Measurements from ENCODE around the gene SNCAIP.
"Not testable (repeated sequence)": the region's sequence is repeated elsewhere in the genome, so short reads cannot be mapped to it uniquely, and the experiment has no call there.

The SNCAIP gene

DNA sequence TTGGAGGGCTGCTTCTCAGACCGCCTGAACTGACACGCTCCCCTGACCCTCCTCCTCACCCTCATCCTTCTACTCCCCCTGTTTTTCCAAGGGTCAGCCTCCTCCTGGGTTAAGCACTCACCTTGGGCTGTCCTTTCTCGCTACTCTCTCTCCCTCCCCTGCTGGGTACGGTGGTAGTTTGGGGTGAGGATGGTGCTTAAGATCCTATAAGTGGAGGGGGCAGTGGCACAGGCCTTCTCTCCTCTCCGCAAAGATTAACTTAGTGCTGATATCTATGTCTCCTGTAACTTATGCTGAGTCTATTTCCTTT lies 159.7 kb downstream of the SNCAIP start:
- no peaks in the 10 kb centered on the region for H3K36me3 ChIP-seq (ENCODE audit: insufficient read depth, low read length)
- peaks cover 40% of the 10 kb centered on the region for H3K4me1 ChIP-seq (ENCODE audit: insufficient read depth, low read length)
- H3K9me3 ChIP-seq (ENCODE audit: control insufficient read depth, insufficient read depth, low read length), result no peaks in the 10 kb centered on the region
- no peak overlapping the region for H3K9ac ChIP-seq (ENCODE audit: low read depth, low read length)

DNA sequence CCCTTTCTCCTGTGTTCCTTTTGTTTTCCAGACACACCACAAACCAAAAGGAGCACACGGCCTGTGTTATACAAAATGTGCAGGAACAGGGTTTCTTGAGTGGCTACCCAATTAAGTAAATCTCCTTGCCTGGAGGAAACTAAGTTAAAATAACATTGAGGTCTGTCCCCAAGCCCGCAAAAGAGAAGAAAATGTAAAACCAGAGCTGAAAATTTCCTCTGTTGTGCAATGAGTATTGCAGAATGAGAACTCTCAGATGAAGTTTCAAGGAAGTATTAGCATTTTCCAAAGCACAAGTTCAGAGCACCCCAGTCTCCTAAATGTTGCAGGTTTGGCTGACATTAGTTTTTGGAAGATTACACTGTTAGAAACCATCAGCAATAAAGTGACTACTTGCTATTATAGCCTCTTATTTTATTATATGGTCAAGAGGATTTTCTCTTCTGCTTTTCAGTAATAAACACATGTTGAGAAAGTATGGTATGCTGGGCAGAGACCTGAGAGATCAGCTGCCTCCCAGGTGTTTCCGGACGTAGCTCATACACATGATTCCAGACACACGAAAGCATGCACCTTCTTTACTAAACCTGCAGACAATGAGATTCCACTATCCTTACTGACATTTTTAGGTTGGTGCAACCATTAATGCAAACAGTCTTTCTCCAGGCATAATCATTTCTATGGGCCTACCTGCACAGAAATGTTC lies 161.3 kb downstream of the SNCAIP start:
- H3K9me3 ChIP-seq (ENCODE audit: control insufficient read depth, insufficient read depth, low read length), result no peaks in the 10 kb centered on the region
- H3K36me3 ChIP-seq (ENCODE audit: insufficient read depth, low read length), result no peaks in the 10 kb centered on the region
- no peak overlapping the region for H3K9ac ChIP-seq (ENCODE audit: low read depth, low read length)

DNA sequence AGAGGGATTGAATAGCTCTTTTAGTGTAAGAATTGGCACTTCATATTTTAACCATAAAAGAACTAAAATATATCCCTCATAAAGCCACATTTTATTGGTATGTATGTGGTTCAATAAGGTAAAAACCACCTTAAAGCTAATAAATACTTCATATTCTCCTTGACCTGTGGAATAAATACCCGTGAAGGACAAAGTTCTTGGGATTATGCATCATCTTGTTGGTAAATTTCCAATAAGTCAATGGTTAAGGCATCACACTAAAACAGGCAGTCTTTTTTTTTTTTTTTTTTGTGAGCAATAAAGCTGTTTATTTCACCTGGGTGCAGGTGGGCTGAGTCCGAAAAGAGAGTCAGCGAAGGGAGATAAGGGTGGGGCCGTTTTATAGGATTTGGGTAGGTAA lies 161.9 kb downstream of the SNCAIP start:
- peaks cover 40% of the 10 kb centered on the region for H3K4me1 ChIP-seq (ENCODE audit: insufficient read depth, low read length)
- H3K36me3 ChIP-seq (ENCODE audit: insufficient read depth, low read length), result no peaks in the 10 kb centered on the region
- H3K9ac ChIP-seq (ENCODE audit: low read depth, low read length), result no peak overlapping the region
- no peaks in the 10 kb centered on the region for H3K9me3 ChIP-seq (ENCODE audit: control insufficient read depth, insufficient read depth, low read length)

More for the DNA sequence above, 161.3 kb downstream of the SNCAIP start:
- H3K4me1 ChIP-seq (ENCODE audit: insufficient read depth, low read length), result peaks cover 40% of the 10 kb centered on the region

DNA sequence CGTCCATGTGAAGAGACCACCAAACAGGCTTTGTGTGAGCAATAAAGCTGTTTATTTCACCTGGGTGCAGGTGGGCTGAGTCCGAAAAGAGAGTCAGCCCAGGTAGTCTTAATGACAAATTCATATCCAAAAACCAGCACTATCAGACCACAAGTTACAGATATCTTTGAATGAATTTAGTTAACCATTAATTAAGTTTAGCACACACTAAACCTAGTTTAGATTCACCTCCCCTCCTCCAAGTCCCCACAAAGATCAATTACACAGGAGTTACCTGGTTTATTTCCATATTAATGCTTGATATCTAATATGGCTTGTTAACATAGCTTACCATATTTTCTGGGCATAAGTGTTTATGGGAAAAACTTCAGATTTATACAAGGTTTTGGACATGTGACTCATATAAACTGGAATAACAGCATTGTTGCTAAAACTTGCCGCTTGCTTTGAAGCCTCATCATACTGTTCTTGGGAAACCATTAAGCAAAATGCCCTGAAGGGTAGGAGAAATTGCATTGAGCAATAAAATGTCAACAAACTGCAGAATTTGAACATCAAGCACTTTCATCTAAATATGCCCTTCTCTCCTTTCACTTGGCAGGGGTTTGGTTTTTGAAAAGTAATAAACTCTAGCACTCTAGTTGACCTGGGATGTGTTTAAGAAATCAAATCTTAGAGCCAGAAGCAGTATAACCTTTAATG lies 166.9 kb downstream of the SNCAIP start:
- H3K9me3 ChIP-seq (ENCODE audit: control insufficient read depth, insufficient read depth, low read length), result no peaks in the 10 kb centered on the region
- no peak overlapping the region for H3K9ac ChIP-seq (ENCODE audit: low read depth, low read length)
- H3K4me1 ChIP-seq (ENCODE audit: insufficient read depth, low read length), result peaks cover 4% of the 10 kb centered on the region
- no peaks in the 10 kb centered on the region for H3K36me3 ChIP-seq (ENCODE audit: insufficient read depth, low read length)

DNA sequence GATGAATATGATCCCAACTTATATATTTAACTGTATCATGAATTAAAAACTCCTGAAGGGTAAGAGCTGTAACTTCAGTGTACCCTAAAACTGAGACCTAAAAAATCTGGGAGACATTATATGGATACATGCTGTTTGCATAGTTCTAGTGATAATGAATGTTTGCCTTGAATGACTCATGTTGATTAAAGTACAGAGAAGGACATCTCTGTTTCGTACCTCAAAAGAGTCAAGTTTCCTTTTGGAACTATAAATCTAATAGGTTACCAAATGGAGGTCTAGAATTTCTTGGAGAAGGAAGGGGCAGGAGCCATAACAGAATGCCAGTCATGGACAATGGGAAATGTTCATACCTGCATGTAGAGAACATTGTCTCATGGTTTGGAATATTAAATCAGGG lies 168.1 kb downstream of the SNCAIP start:
- no peaks in the 10 kb centered on the region for H3K9me3 ChIP-seq (ENCODE audit: control insufficient read depth, insufficient read depth, low read length)
- H3K4me1 ChIP-seq (ENCODE audit: insufficient read depth, low read length), result no peaks in the 10 kb centered on the region
- no peaks in the 10 kb centered on the region for H3K36me3 ChIP-seq (ENCODE audit: insufficient read depth, low read length)
- H3K9ac ChIP-seq (ENCODE audit: low read depth, low read length), result no peak overlapping the region

DNA sequence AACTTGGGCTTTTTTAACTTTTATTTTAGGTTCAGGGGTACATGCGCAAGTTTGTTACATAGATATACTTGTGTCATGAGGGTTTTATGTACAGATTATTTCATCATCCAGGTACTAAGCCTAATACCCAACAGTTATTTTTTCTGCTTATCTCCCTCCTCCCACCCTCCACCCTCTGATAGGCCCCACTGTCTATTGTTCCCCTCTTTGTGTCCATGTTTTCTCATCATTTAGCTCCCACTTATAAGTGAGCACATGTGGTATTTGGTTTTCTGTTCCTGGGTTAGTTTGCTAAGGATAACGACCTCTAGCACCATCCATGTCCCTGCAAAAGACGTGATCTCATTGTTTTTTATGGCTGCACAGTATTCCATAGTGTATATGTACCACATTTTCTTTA lies 172.1 kb downstream of the SNCAIP start:
- H3K9ac ChIP-seq (ENCODE audit: low read depth, low read length), result no peak overlapping the region
- no peaks in the 10 kb centered on the region for H3K36me3 ChIP-seq (ENCODE audit: insufficient read depth, low read length)
- no peaks in the 10 kb centered on the region for H3K9me3 ChIP-seq (ENCODE audit: control insufficient read depth, insufficient read depth, low read length)
- H3K4me1 ChIP-seq (ENCODE audit: insufficient read depth, low read length), result no peaks in the 10 kb centered on the region

DNA sequence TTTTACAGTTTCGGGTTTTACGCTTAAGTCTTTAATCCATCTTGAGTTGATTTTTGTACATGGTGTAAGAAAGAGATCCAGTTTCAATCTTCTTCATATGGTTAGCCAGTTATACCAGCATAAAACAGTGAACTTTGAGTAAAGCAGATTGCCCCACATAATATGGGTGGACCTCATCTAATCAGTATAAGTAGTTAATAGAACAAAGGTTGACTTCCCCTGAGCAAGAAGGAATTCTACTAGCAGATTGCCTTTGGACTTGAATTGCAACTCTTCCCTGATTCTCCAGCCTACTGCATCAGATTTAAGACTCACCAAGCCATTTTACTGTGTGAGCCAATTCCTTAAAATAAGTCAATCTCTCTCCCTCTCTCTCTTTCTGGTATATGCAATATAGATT lies 173.2 kb downstream of the SNCAIP start:
- no peaks in the 10 kb centered on the region for H3K36me3 ChIP-seq (ENCODE audit: insufficient read depth, low read length)
- H3K9ac ChIP-seq (ENCODE audit: low read depth, low read length), result no peak overlapping the region
- H3K4me1 ChIP-seq (ENCODE audit: insufficient read depth, low read length), result no peaks in the 10 kb centered on the region
- no peaks in the 10 kb centered on the region for H3K9me3 ChIP-seq (ENCODE audit: control insufficient read depth, insufficient read depth, low read length)

DNA sequence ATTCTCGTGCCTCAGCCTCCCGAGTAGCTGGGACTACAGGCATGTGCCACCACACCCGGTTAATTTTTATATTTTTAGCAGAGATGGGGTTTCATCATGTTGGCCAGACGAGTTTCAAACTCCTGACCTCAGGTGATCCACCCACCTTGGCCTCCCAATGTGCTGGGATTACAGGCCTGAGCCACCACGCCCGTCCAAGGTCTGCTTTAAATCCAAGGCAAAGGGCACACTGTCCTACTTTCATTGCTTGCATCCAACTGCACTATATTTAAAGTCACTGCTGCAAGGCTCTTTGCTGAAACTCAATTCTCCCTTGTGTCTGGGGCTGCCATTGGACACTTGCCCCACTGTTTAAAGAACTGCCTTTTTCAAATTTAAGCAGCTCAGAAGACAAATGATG lies 174.6 kb downstream of the SNCAIP start:
- H3K9me3 ChIP-seq (ENCODE audit: control insufficient read depth, insufficient read depth, low read length); H3K9ac ChIP-seq (ENCODE audit: low read depth, low read length); H3K36me3 ChIP-seq (ENCODE audit: insufficient read depth, low read length); H3K4me1 ChIP-seq (ENCODE audit: insufficient read depth, low read length): not testable (repeated sequence)

DNA sequence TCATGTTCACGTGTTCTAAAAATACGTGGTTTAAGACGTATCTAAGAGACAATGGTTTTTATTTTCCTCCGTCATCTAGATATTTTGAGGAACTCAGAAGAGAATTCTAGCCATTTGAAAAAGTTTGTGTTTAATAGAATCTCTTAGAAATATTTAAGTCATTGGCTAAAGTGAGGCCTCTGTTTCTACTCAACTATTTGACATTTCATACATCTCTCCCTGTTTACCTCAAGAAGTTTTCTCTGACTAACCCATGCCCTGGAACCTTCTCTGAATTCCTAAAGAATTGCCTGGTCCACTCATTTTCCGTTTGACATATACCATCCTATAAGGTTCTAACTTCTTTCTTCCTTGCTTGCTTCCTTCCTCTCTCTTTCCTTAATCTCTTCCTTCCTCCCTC lies 178.7 kb downstream of the SNCAIP start:
- no peaks in the 10 kb centered on the region for H3K4me1 ChIP-seq (ENCODE audit: insufficient read depth, low read length)
- no peaks in the 10 kb centered on the region for H3K36me3 ChIP-seq (ENCODE audit: insufficient read depth, low read length)
- no peaks in the 10 kb centered on the region for H3K9me3 ChIP-seq (ENCODE audit: control insufficient read depth, insufficient read depth, low read length)
- H3K9ac ChIP-seq (ENCODE audit: low read depth, low read length), result no peak overlapping the region

DNA sequence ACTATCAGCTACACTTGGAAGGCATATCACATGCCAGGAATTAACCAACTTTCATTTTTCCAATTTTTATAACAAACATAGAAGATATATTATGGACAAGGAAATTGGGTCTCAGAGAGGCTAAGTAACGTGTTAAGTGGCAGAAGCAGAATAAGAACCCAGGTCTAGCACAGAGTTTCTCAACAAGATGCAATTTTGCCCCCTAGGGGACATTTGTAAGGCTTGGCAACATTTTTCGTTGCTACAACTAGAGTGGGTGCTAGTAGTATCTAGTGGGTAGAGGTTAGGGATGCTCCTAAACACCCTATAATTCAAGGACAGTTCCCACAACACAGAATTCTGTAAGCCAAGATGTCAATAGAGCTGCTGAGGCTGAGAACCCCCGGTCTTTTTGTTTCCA lies 180.6 kb downstream of the SNCAIP start:
- Histone ChIP-seq H3K36me3 (ENCODE audit: insufficient read depth, low read length) (no peaks in the 10 kb centered on the region), H3K9me3 (ENCODE audit: control insufficient read depth, insufficient read depth, low read length) (no peaks in the 10 kb centered on the region), H3K4me1 (ENCODE audit: insufficient read depth, low read length) (no peaks in the 10 kb centered on the region), H3K9ac (ENCODE audit: low read depth, low read length) (no peak overlapping the region)

DNA sequence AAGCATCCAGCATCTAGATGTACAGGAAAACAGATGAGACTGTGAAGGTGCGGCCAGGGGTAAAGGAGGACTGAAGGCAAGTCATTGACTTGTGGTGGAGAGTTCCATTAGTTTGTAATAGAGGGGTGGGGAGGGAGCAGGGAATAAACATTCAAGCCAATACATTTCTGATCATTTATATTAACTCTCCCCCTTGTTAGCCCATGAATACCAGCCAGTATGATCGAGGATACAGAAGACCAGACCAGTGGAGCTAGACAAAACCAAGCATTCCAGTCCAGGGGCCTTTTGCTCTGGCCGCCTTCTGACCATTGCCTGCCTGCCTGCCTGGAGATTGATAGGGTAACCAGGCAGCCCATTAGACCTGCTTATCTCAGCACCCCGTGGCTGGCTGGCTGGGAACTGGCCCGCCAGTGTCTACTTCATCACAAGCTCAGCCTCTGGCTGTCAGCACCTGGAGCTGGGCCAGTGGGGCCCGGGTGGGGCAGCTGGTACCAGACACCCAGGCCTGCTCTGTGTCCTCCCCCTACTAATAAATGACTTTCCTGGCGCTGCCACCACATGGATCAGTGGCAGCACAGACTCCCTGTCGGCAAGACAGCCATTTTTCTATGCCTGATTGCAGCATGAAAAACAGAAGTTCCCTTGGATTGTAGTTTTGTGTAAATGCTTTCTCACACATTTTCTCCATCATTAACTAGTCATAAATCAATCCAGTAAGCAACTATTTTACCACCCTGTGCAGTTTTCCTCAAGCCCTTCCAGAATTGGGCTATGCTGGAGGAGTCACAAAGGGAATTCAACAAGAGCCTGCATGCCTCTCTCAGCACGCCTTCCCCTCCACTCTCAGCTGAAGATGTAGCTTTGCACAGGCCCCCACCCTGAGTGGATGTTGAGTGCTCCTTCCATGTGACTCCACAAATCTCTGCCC lies 181.3 kb downstream of the SNCAIP start:
- Histone ChIP-seq H3K9me3 (ENCODE audit: control insufficient read depth, insufficient read depth, low read length) (no peaks in the 10 kb centered on the region), H3K4me1 (ENCODE audit: insufficient read depth, low read length) (peaks cover 3% of the 10 kb centered on the region; the same call in 1 of the 2 replicates), H3K36me3 (ENCODE audit: insufficient read depth, low read length) (no peaks in the 10 kb centered on the region), H3K9ac (ENCODE audit: low read depth, low read length) (no peak overlapping the region)

DNA sequence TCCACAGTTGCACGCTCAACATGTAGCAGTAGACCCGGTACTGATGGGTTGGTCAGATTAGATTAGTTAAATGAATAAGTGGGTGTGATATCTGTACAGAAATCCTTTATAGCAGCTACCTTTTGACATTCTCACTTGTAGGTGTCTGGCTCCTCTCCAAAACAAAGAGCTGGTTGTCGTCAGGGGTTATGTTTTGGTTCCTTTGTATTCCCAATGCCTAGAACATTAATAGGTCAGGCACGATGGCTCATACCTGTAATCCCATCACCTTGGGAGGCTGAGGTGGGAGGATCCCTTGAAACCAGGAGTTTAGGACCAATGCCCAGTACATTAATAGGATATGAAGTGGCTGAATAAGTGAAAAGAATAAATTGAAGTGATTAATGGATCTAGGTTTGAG lies 182.1 kb downstream of the SNCAIP start:
- Histone ChIP-seq H3K9ac (ENCODE audit: low read depth, low read length) (no peak overlapping the region), H3K9me3 (ENCODE audit: control insufficient read depth, insufficient read depth, low read length) (no peaks in the 10 kb centered on the region), H3K36me3 (ENCODE audit: insufficient read depth, low read length) (no peaks in the 10 kb centered on the region), H3K4me1 (ENCODE audit: insufficient read depth, low read length) (peaks cover 4% of the 10 kb centered on the region)

DNA sequence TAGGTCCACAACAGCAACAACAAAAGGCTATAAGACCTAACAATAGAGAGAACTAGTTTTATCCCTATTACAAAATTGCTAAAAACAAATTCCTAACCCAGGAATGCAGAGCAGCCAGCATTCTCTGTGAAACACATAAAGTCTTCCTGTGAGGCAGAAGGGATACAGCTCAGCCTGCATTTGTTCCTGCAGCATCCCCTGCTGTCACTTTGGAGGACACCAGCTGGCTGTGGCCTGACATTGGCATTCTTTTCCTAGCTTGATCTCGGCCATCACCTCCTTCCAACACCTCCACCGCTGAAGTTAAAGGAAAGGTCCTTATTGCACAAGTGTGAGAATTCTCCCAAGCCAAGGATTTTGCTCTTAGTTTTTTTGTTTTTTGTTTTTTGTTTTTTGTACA lies 186.1 kb downstream of the SNCAIP start:
- Histone ChIP-seq H3K36me3 (ENCODE audit: insufficient read depth, low read length) (no peaks in the 10 kb centered on the region), H3K9ac (ENCODE audit: low read depth, low read length) (no peak overlapping the region), H3K9me3 (ENCODE audit: control insufficient read depth, insufficient read depth, low read length) (no peaks in the 10 kb centered on the region), H3K4me1 (ENCODE audit: insufficient read depth, low read length) (peaks cover 12% of the 10 kb centered on the region)

DNA sequence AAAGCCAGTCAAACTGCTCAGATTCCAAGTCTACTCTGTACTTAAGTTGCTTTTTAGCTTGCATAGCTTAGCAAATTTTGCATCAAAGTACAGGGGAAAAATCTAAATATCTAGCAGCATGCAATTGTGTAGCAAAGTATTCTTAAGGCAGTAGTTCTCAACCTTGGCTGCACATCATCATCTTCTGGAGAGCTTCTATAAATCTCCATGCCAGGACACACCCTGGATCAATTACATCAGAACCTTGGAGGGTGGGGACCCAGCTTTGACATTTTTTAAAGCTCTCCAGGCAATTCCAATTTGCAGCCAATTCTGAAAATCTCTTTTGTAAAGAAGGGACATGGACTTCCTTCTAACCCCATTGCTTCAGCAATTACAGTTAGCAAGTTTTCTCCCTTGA lies 187.5 kb downstream of the SNCAIP start:
- peaks cover 12% of the 10 kb centered on the region for H3K4me1 ChIP-seq (ENCODE audit: insufficient read depth, low read length)
- H3K9me3 ChIP-seq (ENCODE audit: control insufficient read depth, insufficient read depth, low read length), result no peaks in the 10 kb centered on the region
- no peaks in the 10 kb centered on the region for H3K36me3 ChIP-seq (ENCODE audit: insufficient read depth, low read length)
- no peak overlapping the region for H3K9ac ChIP-seq (ENCODE audit: low read depth, low read length)

Measured in ES-I3 (cell line).